GM21576 (cell line): ENCODE results near the gene C1QL2.

Experiments used
- ATAC-seq: cut with Tn5 transposase; IDR thresholded peaks from one replicate; pipeline ENCODE4 v1.9.1; 2021; ENCODE audit warnings: mild to moderate bottlenecking, moderate library complexity; ENCODE audit not compliant: unreplicated experiment

The C1QL2 gene

GRCh38 chr2:119109866-119110265 is 48.7 kb downstream of the C1QL2 start:
- ATAC-seq, result no peak

GRCh38 chr2:119108186-119108585 is 50.4 kb downstream of the C1QL2 start:
- ATAC-seq, result no peak

DNA sequence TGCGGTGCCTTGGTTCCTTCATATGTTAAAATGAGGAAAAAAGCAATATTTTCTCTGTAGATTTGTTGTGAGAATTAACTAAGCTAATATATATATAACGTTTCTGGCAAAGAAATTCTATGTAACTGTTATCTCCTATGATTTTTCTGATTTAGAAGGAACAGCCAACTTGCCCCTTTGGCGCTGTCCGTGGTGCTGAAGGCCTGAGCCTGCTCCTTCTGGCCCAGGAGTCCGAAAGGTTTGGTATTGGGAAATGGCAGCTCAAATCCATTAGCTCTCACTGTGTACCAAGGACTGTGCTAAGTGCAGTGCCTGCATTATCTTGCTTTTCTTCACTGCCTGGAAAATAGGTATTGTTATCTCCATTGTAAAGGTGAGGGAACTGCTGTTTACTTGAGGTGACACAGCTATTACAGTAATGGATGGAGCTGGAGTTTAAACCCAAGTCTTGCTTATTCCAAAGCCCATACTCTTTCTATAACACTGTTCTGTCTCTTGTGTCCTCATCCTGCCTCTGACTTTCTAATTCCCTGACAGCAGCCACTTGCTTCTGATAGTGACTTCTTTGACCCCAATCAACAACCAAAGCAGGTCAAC is 52.2 kb downstream of the C1QL2 start:
- no peak for ATAC-seq
